Measurements from ENCODE around the gene TBC1D2. TPM values are rescaled to one million over a fixed set of nuclear protein-coding genes. Genes with fewer than 3 reads are reported as not detected.
A peak's percentile ranks its signal among the peaks of the same experiment; 100 is the strongest.
"Not testable (repeated sequence)": the region's sequence is repeated elsewhere in the genome, so short reads cannot be mapped to it uniquely, and the experiment has no call there.

The TBC1D2 gene
- total RNA-seq (2014; rRNA removed; shearing (Covaris generic)), result 14.0 and 27.9 TPM in 2 replicates

GRCh38 chr9:98255578-98256296 is at the start of gene TBC1D2:
TBC1D2 (minus strand) TSS chr9:98255649; CDS start chr9:98255541, 108 bp downstream.
- DNase-seq (ENCODE audit: low read depth), result peak; percentile 93

- no peak for DNase-seq (ENCODE audit: low read depth)
These were observed 48.9 kb upstream of the TBC1D2 start for GRCh38 chr9:98304381-98304780.

GRCh38 chr9:98303633-98304125 is 48.2 kb upstream of the TBC1D2 start:
- no peak for DNase-seq (ENCODE audit: low read depth)

GRCh38 chr9:98302938-98303632 is 47.6 kb upstream of the TBC1D2 start:
- DNase-seq (ENCODE audit: low read depth), result no peak

GRCh38 chr9:98302150-98302549 is 46.7 kb upstream of the TBC1D2 start:
- DNase-seq (ENCODE audit: low read depth), result no peak

- no peak for DNase-seq (ENCODE audit: low read depth)
These were observed 45.2 kb upstream of the TBC1D2 start for GRCh38 chr9:98300611-98301010.

- DNase-seq (ENCODE audit: low read depth), result no peak
These were observed 43.0 kb upstream of the TBC1D2 start for GRCh38 chr9:98298476-98298875.

- no peak for DNase-seq (ENCODE audit: low read depth)
These were observed 40.4 kb upstream of the TBC1D2 start for GRCh38 chr9:98295824-98296223.

GRCh38 chr9:98291820-98292219 is 36.4 kb upstream of the TBC1D2 start:
- no peak for DNase-seq (ENCODE audit: low read depth)

GRCh38 chr9:98290411-98290810 is 35.0 kb upstream of the TBC1D2 start:
- DNase-seq (ENCODE audit: low read depth), result no peak

GRCh38 chr9:98289614-98290201 is 34.3 kb upstream of the TBC1D2 start:
- DNase-seq (ENCODE audit: low read depth), result no peak

GRCh38 chr9:98288881-98289280 is 33.4 kb upstream of the TBC1D2 start:
- DNase-seq (ENCODE audit: low read depth), result no peak

- no peak for DNase-seq (ENCODE audit: low read depth)
These were observed 31.9 kb upstream of the TBC1D2 start for GRCh38 chr9:98287384-98287783.

- DNase-seq (ENCODE audit: low read depth), result no peak
These were observed 30.0 kb upstream of the TBC1D2 start for GRCh38 chr9:98285446-98285845.

- no peak for DNase-seq (ENCODE audit: low read depth)
These were observed 29.3 kb upstream of the TBC1D2 start for GRCh38 chr9:98284754-98285153.

- DNase-seq (ENCODE audit: low read depth), result not testable (repeated sequence)
These were observed 27.7 kb upstream of the TBC1D2 start for GRCh38 chr9:98283143-98283542.

- DNase-seq (ENCODE audit: low read depth), result no peak
These were observed 25.8 kb upstream of the TBC1D2 start for GRCh38 chr9:98281281-98281680.

- no peak for DNase-seq (ENCODE audit: low read depth)
These were observed 25.1 kb upstream of the TBC1D2 start for GRCh38 chr9:98280574-98280973.

GRCh38 chr9:98280162-98280561 is 24.7 kb upstream of the TBC1D2 start:
- DNase-seq (ENCODE audit: low read depth), result no peak

- DNase-seq (ENCODE audit: low read depth), result no peak
These were observed 21.5 kb upstream of the TBC1D2 start for GRCh38 chr9:98276907-98277469.

GRCh38 chr9:98275159-98275558 is 19.7 kb upstream of the TBC1D2 start:
- no peak for DNase-seq (ENCODE audit: low read depth)

- DNase-seq (ENCODE audit: low read depth), result no peak
These were observed 16.6 kb upstream of the TBC1D2 start for GRCh38 chr9:98272083-98272482.

All from M059J (cell line).